H1 (cell line): ENCODE data around the gene SH3TC2. TPM values are rescaled to one million over a fixed set of nuclear protein-coding genes. Genes with fewer than 3 reads are reported as not detected.

Experiments used
- CTCF ChIA-PET: fragments of 300-600 bp; sonication (Branson Sonifier 250); formaldehyde crosslinking; loops from one replicate; lab custom pipeline; 2021; ENCODE audit not compliant: partially characterized antibody; lab: Charles Lee
- POLR2A ChIA-PET: fragments of 300-600 bp; sonication (Branson Sonifier 250); formaldehyde crosslinking; loops from one replicate; lab custom pipeline; 2021; ENCODE audit warnings: inconsistent platforms; ENCODE audit not compliant: partially characterized antibody; lab: Charles Lee
- DNase-seq, 2 experiments: peaks; one replicate each; pipeline versions ENCODE4 v3.0.0 to v3.0.0-alpha.2; 2010 to 2022; ENCODE audit warnings: low spot score in 2 of 2, low read depth in 1 of 2, mixed read lengths in 1 of 2
- FAIRE-seq: peaks from 2 replicates; lab custom pipeline; 2011; peaks lifted over from hg19 to GRCh38; lab: Jason Lieb, UNC
- H2AFZ ChIP-seq: 2 replicates; pipeline ENCODE4 v1.8.1; 2012; ENCODE audit warnings: low read length, inconsistent platforms
- H2AK5ac ChIP-seq: 2 replicates; pipeline ENCODE4 v1.6.1; 2013; ENCODE audit warnings: low read depth, low read length
- H2BK120ac ChIP-seq: replicated peaks from 2 replicates; pipeline ENCODE3; 2013; ENCODE audit warnings: low read depth, low read length, inconsistent platforms
- H2BK12ac ChIP-seq: 2 replicates; pipeline ENCODE4 v1.6.1; 2013; ENCODE audit warnings: low read depth, low read length
- H2BK15ac ChIP-seq: 2 replicates; pipeline ENCODE4 v1.6.1; 2013; ENCODE audit warnings: low read length
- H2BK20ac ChIP-seq: 2 replicates; pipeline ENCODE4 v1.6.1; 2013; ENCODE audit warnings: low read length
- H2BK5ac ChIP-seq: 2 replicates; pipeline ENCODE4 v1.6.1; 2013; ENCODE audit warnings: low read depth, low read length
- H3K14ac ChIP-seq: 2 replicates; pipeline ENCODE4 v1.6.1; 2013; ENCODE audit warnings: inconsistent platforms; ENCODE audit not compliant: insufficient read length
- H3K18ac ChIP-seq: 2 replicates; pipeline ENCODE4 v1.6.1; 2013; ENCODE audit warnings: low read length; ENCODE audit errors: extremely low read depth
- H3K23ac ChIP-seq: 2 replicates; pipeline ENCODE4 v1.6.1; 2013; ENCODE audit warnings: inconsistent platforms; ENCODE audit not compliant: insufficient read length
- H3K23me2 ChIP-seq: 2 replicates; pipeline ENCODE4 v1.6.1; 2013; ENCODE audit warnings: low read depth, low read length
- H3K27ac ChIP-seq: 2 replicates; pipeline ENCODE4 v1.6.1; 2011; ENCODE audit warnings: low read depth, low read length, inconsistent platforms
- H3K27me3 ChIP-seq, 4 experiments: replicated peaks in 1 of 4; 1 replicate in 1 of 4; 2 replicates in 3 of 4; pipeline versions ENCODE4 v1.6.1 to v1.8.1; 2011 to 2013; ENCODE audit warnings: low read length in 3 of 4, mild to moderate bottlenecking in 3 of 4, inconsistent platforms in 2 of 4, mixed read lengths in 2 of 4, moderate library complexity in 1 of 4; ENCODE audit not compliant: control insufficient read depth in 3 of 4, insufficient read depth in 3 of 4; ENCODE audit errors: extremely low read depth in 1 of 4
- H3K36me3 ChIP-seq, 4 experiments: 2 replicates each; pipeline versions ENCODE4 v1.6.1 to v1.8.1; 2011 to 2013; ENCODE audit warnings: mild to moderate bottlenecking in 4 of 4, low read length in 3 of 4, moderate library complexity in 2 of 4, control low read depth in 1 of 4, inconsistent platforms in 1 of 4; ENCODE audit not compliant: insufficient read depth in 4 of 4, control insufficient read depth in 2 of 4
- H3K4ac ChIP-seq: replicated peaks from 2 replicates; pipeline ENCODE3; 2013; ENCODE audit warnings: low read length, low read depth, mixed read lengths, inconsistent platforms; ENCODE audit not compliant: insufficient read length
- H3K4me1 ChIP-seq, 4 experiments: replicated peaks in 1 of 4; 1 replicate in 1 of 4; 2 replicates in 3 of 4; pipeline versions ENCODE4 v1.6.1 to v1.8.1; 2011 to 2013; ENCODE audit warnings: low read length in 3 of 4, inconsistent platforms in 2 of 4, mixed read lengths in 1 of 4; ENCODE audit not compliant: insufficient read depth in 4 of 4, control insufficient read depth in 3 of 4
- H3K4me2 ChIP-seq, 2 experiments: 2 replicates each; pipeline versions ENCODE4 v1.6.1 to v1.8.1; 2011 to 2013; ENCODE audit warnings: low read depth in 2 of 2, low read length in 2 of 2, control low read depth in 1 of 2, inconsistent platforms in 1 of 2, mild to moderate bottlenecking in 1 of 2; ENCODE audit not compliant: insufficient read depth in 1 of 2
- H3K4me3 ChIP-seq, 4 experiments: fragments of 200-600, 300-600 bp in 1 of 4; sonication (generic), shearing (Covaris generic), sonication (Bioruptor Twin) in 1 of 4; 2 replicates each; pipeline versions ENCODE4 v1.5.1 to v1.8.1; 2011 to 2016; ENCODE audit warnings: low read length in 4 of 4, low read depth in 3 of 4, control low read depth in 2 of 4, inconsistent platforms in 2 of 4, mild to moderate bottlenecking in 2 of 4, mixed read lengths in 1 of 4, moderate library complexity in 1 of 4; ENCODE audit not compliant: insufficient read depth in 2 of 4; ENCODE audit errors: extremely low read depth in 1 of 4
- H3K56ac ChIP-seq: replicated peaks from 2 replicates; pipeline ENCODE3; 2013; ENCODE audit warnings: low read depth, mild to moderate bottlenecking, mixed read lengths, low read length, inconsistent platforms; ENCODE audit not compliant: insufficient read length
- H3K79me1 ChIP-seq: 2 replicates; pipeline ENCODE4 v1.6.1; 2013; ENCODE audit warnings: low read depth, low read length, control low read depth
- H3K79me2 ChIP-seq, 2 experiments: 2 replicates each; pipeline versions ENCODE4 v1.6.1 to v1.8.1; 2012 to 2013; ENCODE audit warnings: low read length in 2 of 2, mild to moderate bottlenecking in 2 of 2, inconsistent platforms in 1 of 2; ENCODE audit not compliant: insufficient read depth in 2 of 2, control insufficient read depth in 1 of 2
- H3K9ac ChIP-seq, 4 experiments: replicated peaks in 1 of 4; 1 replicate in 1 of 4; 2 replicates in 3 of 4; pipeline versions ENCODE4 v1.6.1 to v1.8.1; 2011 to 2013; ENCODE audit warnings: low read depth in 3 of 4, low read length in 3 of 4, control low read depth in 2 of 4, mild to moderate bottlenecking in 2 of 4, moderate library complexity in 2 of 4, inconsistent platforms in 1 of 4; ENCODE audit errors: extremely low read depth in 1 of 4
- H3K9me3 ChIP-seq, 2 experiments: 2 replicates each; pipeline versions ENCODE4 v1.6.1 to v1.8.1; 2012 to 2013; ENCODE audit warnings: mild to moderate bottlenecking in 2 of 2, moderate library complexity in 2 of 2, control low read depth in 1 of 2, inconsistent platforms in 1 of 2, low read depth in 1 of 2, low read length in 1 of 2, mixed read lengths in 1 of 2; ENCODE audit not compliant: insufficient read depth in 2 of 2
- H4K20me1 ChIP-seq, 2 experiments: replicated peaks in 1 of 2; 2 replicates each; pipeline versions ENCODE3 to v1.8.1; 2011 to 2013; ENCODE audit warnings: inconsistent platforms in 2 of 2, low read length in 2 of 2, mild to moderate bottlenecking in 1 of 2; ENCODE audit not compliant: insufficient read depth in 2 of 2, control insufficient read depth in 1 of 2
- H4K5ac ChIP-seq: 2 replicates; pipeline ENCODE4 v1.6.1; 2013; ENCODE audit warnings: low read length, low read depth, mixed read lengths, inconsistent platforms; ENCODE audit not compliant: insufficient read length
- H4K8ac ChIP-seq: 2 replicates; pipeline ENCODE4 v1.8.0; 2013; ENCODE audit warnings: mild to moderate bottlenecking, moderate library complexity, low read length, inconsistent platforms; ENCODE audit not compliant: insufficient read depth; ENCODE audit errors: extremely low read depth
- H4K91ac ChIP-seq: replicated peaks from 2 replicates; pipeline ENCODE3; 2013; ENCODE audit warnings: low read length, mixed read lengths, inconsistent platforms; ENCODE audit not compliant: insufficient read length
- CHD1 ChIP-seq: IDR thresholded peaks from 2 replicates; pipeline ENCODE4 v1.6.1; 2012; ENCODE audit warnings: low read depth, low read length, improper control_type of control experiment
- CTCF ChIP-seq, 3 experiments: IDR thresholded peaks; 1 replicate in 2 of 3; 2 replicates in 1 of 3; pipeline versions ENCODE4 v1.5.1 to v1.6.1; 2011; ENCODE audit warnings: low read length in 3 of 3, mild to moderate bottlenecking in 3 of 3, inconsistent platforms in 2 of 3, low read depth in 1 of 3, moderate library complexity in 1 of 3; ENCODE audit not compliant: insufficient read depth in 1 of 3; ENCODE audit errors: control extremely low read depth in 1 of 3
- GTF2F1 ChIP-seq: IDR thresholded peaks from 2 replicates; pipeline ENCODE4 v1.6.1; 2012; ENCODE audit warnings: low read depth, low read length, improper control_type of control experiment, borderline replicate concordance
- POU5F1 ChIP-seq: IDR thresholded peaks from 2 replicates; pipeline ENCODE4 v1.6.1; 2011; ENCODE audit warnings: low read depth, mild to moderate bottlenecking, low read length, moderate library complexity
- RBBP5 ChIP-seq: IDR thresholded peaks from 2 replicates; pipeline ENCODE4 v1.7.1; 2012; ENCODE audit warnings: low read depth, mild to moderate bottlenecking, inconsistent platforms, low read length, moderate library complexity, borderline replicate concordance
- RFX5 ChIP-seq: IDR thresholded peaks from 2 replicates; pipeline ENCODE4 v1.6.1; 2011; ENCODE audit warnings: low read depth, low read length, improper control_type of control experiment, borderline replicate concordance
- SIX5 ChIP-seq: IDR thresholded peaks from 2 replicates; pipeline ENCODE4 v1.6.1; 2011; ENCODE audit warnings: mild to moderate bottlenecking, low read depth, low read length
- SP2 ChIP-seq: IDR thresholded peaks from 2 replicates; pipeline ENCODE4 v1.6.1; 2012; ENCODE audit warnings: mild to moderate bottlenecking, low read length, inconsistent platforms
- YY1 ChIP-seq: IDR thresholded peaks from 2 replicates; pipeline ENCODE4 v1.6.1; 2011; ENCODE audit warnings: low read depth, mild to moderate bottlenecking, low read length
- WGBS, 2 experiments: shearing (Covaris generic) in 1 of 2; methylation state at CpG; one replicate each; pipeline versions ENCODE4 v1.1.6 to v1.1.7; 2013 to 2015; ENCODE audit warnings: low lambda C conversion rate in 2 of 2, mixed read lengths in 2 of 2, inconsistent platforms in 1 of 2, low coverage in 1 of 2, missing lambda C conversion rate in 1 of 2; ENCODE audit not compliant: insufficient replicate concordance in 2 of 2, insufficient coverage in 1 of 2, insufficient read length in 1 of 2; ENCODE audit errors: extremely low coverage in 1 of 2, missing lambda C conversion rate in 1 of 2; 5-methylcytosine and 5-hydroxymethylcytosine counted together
- polyA plus RNA-seq, 7 experiments: library from polyadenylated mRNA; depleted of rRNA in 3 of 7; stranded (reverse) in 5 of 7; unstranded in 2 of 7; fragments of >200 nt in 5 of 7; fragments of 200-250 nt in 2 of 7; gene quantifications; 1 replicate in 5 of 7; 2 replicates in 1 of 7; 4 replicates in 1 of 7; pipeline versions ENCODE4 v1.2.1 to v1.2.3, GENCODE V29; 2011 to 2013; ENCODE audit warnings: missing spikeins in 2 of 7, mixed read lengths in 2 of 7
- total RNA-seq: library from RNA; stranded (reverse); fragmentation: NEBNext Ultra II Directional; extraction: Animal tissue kit (Norgen Biotek cat#: 25700); gene quantifications from 2 replicates; pipeline ENCODE4 v1.2.1, GENCODE V29; 2021
- TF ChIP-seq, protein P1 (sequence below): IDR thresholded peaks from 2 replicates; pipeline ENCODE4 v1.6.1; 2011; ENCODE audit warnings: low read length, improper control_type of control experiment

SH3TC2 gene
- total and polyA plus RNA-seq, 2 of the 8 experiments (the other 6 are each of a cell fraction or from before 2014, with no cell fraction given): 0.11 to 0.80 TPM

DNA sequence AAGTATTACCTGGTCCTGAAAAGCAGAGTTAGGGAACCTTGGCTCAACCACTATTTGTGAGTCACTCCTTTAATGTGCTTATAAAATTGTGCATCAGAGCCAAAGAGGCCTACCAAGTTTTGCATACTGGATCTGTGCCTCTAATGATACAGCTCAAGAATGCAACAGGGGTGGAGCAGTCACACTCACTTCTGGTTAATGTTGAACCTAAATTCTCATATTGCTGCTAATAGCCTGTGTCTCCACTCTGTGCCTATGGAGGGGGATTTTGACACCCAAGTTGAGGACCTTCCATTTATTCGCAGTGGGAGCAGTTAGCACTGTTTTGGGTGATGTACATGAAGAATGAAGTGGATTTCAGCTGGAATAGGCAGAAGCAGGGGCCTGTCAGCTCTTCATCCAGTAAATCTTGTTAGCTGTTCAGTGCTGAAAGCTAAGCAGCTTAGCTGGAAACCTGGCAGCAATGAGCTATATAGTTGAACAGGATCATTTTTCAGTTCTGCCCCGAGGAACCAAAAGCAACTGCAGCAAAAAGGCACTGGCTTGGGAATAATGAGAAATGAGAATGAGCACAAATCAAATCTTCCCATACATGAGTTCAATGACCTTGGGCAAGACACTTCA is 9.7 kb downstream of the SH3TC2 start:
- no peak overlapping the region for H4K8ac ChIP-seq
- no peak overlapping the region for H3K18ac ChIP-seq
- H4K5ac ChIP-seq: no peak overlapping the region
- no peak overlapping the region for H2BK12ac ChIP-seq
- POLR2A ChIA-PET: no interaction called here
- CTCF ChIA-PET: interaction anchor here (1.1 to 3.7 kb wide), 2 partner anchors 14 to 17 kb away, joined by 6 to 25 read pairs; no protein-coding TSS in a partner anchor
- no peak overlapping the region for H3K27ac ChIP-seq
- 92% methylated on average over 2 of the region's 2 CpGs; no CpG with 5 or more reads in 1 of the 2 experiments for WGBS, 2 experiments
- no peak overlapping the region for H3K4me2 ChIP-seq
- no peaks in the 10 kb centered on the region for H3K79me2 ChIP-seq
- H2BK5ac ChIP-seq: no peak overlapping the region
- H2BK20ac ChIP-seq: no peak overlapping the region
- no peak overlapping the region for H4K91ac ChIP-seq
- no peak overlapping the region for H3K9ac ChIP-seq
- no peaks in the 10 kb centered on the region for H3K36me3 ChIP-seq
- TF ChIP-seq CTCF (IDR thresholded peaks at IDR 0.05; ENCODE audit: control extremely low read depth in 1 of 3, insufficient read depth in 1 of 3, low read depth in 1 of 3, low read length in 3 of 3) (no peak), RFX5 (no peak), RBBP5 (no peak), CHD1 (no peak), SP2 (no peak), YY1 (no peak), SIX5 (no peak), POU5F1 (no peak), GTF2F1 (no peak)
- TF ChIP-seq, protein P1, sequence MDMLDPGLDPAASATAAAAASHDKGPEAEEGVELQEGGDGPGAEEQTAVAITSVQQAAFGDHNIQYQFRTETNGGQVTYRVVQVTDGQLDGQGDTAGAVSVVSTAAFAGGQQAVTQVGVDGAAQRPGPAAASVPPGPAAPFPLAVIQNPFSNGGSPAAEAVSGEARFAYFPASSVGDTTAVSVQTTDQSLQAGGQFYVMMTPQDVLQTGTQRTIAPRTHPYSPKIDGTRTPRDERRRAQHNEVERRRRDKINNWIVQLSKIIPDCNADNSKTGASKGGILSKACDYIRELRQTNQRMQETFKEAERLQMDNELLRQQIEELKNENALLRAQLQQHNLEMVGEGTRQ: no peak
- H2AK5ac ChIP-seq: no peak overlapping the region
- H3K79me1 ChIP-seq: no peaks in the 10 kb centered on the region
- no peak overlapping the region for H2BK120ac ChIP-seq
- FAIRE-seq: no peak
- H4K20me1 ChIP-seq: no peaks in the 10 kb centered on the region
- peaks cover 4 to 5% of the 10 kb centered on the region in 2 experiments; a peak in 2 of 4 replicates for H3K9me3 ChIP-seq
- H3K4me3 ChIP-seq: no peak overlapping the region
- H3K4me1 ChIP-seq: no peaks in the 10 kb centered on the region
- no peak overlapping the region for H2AFZ ChIP-seq
- H3K56ac ChIP-seq: no peak overlapping the region
- no peak for DNase-seq
- H3K23me2 ChIP-seq: no peaks in the 10 kb centered on the region
- H3K27me3 ChIP-seq: no peaks in the 10 kb centered on the region
- no peak overlapping the region for H3K23ac ChIP-seq
- H3K4ac ChIP-seq: no peak overlapping the region
- no peak overlapping the region for H2BK15ac ChIP-seq
- no peak overlapping the region for H3K14ac ChIP-seq
